Caco-2 (cell line): Measurements from ENCODE around the gene OTOA. TPM values are rescaled to one million over a fixed set of nuclear protein-coding genes. Genes with fewer than 3 reads are reported as not detected.

Source experiments
- BruUV-seq: library from RNA; stranded (reverse); fragments of 400-500 nt; replicated peaks from 2 replicates; lab custom pipeline; 2021; lab: Mats Ljungman, UMichigan
- CTCF ChIA-PET: fragments of 300-600 bp; sonication (Branson Sonifier 250); formaldehyde crosslinking; loops from one replicate; lab custom pipeline; 2022; ENCODE audit warnings: antibody characterized with exemption; lab: Charles Lee
- POLR2A ChIA-PET: fragments of 300-600 bp; sonication (Branson Sonifier 250); formaldehyde crosslinking; loops from one replicate; lab custom pipeline; 2022; ENCODE audit warnings: antibody characterized with exemption; lab: Charles Lee
- DNase-seq, 2 experiments: peaks; one replicate each; pipeline versions ENCODE4 v3.0.0 to v3.0.0-alpha.2; 2020 to 2022
- H3K27me3 ChIP-seq: replicated peaks from 2 replicates; pipeline ENCODE4 v1.6.0; 2011; ENCODE audit warnings: low read length; ENCODE audit not compliant: control insufficient read depth, insufficient read depth
- H3K36me3 ChIP-seq: 2 replicates; pipeline ENCODE4 v1.5.1; 2011; ENCODE audit warnings: low read length; ENCODE audit not compliant: control insufficient read depth, insufficient read depth
- H3K4me1 ChIP-seq: fragments of 250-450 bp; sonication (Bioruptor Pico); 2 replicates; pipeline ENCODE4 v1.5.1; 2020; ENCODE audit warnings: mild to moderate bottlenecking
- H3K4me3 ChIP-seq: 2 replicates; pipeline ENCODE4 v1.5.1; 2011; ENCODE audit warnings: low read depth, mild to moderate bottlenecking, control low read depth, low read length
- H3K9me3 ChIP-seq: fragments of 250-450 bp; sonication (Bioruptor Pico); 2 replicates; pipeline ENCODE4 v1.5.1; 2020; ENCODE audit warnings: mild to moderate bottlenecking, moderate library complexity
- H3K27ac Mint-ChIP-seq: one replicate; pipeline ENCODE4 v1.8.0; 2022; ENCODE audit warnings: mixed read lengths; ENCODE audit not compliant: unreplicated experiment
- H3K27me3 Mint-ChIP-seq: one replicate; pipeline ENCODE4 v1.8.0; 2022; ENCODE audit warnings: mixed read lengths; ENCODE audit not compliant: insufficient read depth, unreplicated experiment
- H3K36me3 Mint-ChIP-seq: one replicate; pipeline ENCODE4 v1.8.0; 2022; ENCODE audit warnings: mild to moderate bottlenecking, mixed read lengths; ENCODE audit not compliant: insufficient read depth, unreplicated experiment
- H3K4me1 Mint-ChIP-seq: one replicate; pipeline ENCODE4 v1.8.0; 2022; ENCODE audit warnings: low read depth, mixed read lengths; ENCODE audit not compliant: unreplicated experiment
- H3K4me3 Mint-ChIP-seq: one replicate; pipeline ENCODE4 v1.8.0; 2022; ENCODE audit warnings: mild to moderate bottlenecking, moderate library complexity, mixed read lengths; ENCODE audit not compliant: unreplicated experiment
- H3K9me3 Mint-ChIP-seq: one replicate; pipeline ENCODE4 v1.8.0; 2022; ENCODE audit warnings: mixed read lengths; ENCODE audit not compliant: unreplicated experiment
- intact Hi-C: fragments of 100-400 bp; cut with micrococcal nuclease; formaldehyde crosslinking; loops from one replicate; pipeline ENCODE4 v1.10.0; 2022; ENCODE audit not compliant: unreplicated experiment
- total RNA-seq: library from RNA; stranded (reverse); gene quantifications from 2 replicates; pipeline ENCODE4 v1.2.3, GENCODE V29; 2022
- TF ChIP-seq, protein P1 (sequence below), 2 experiments: fragments of 200-600 bp in 1 of 2; IDR thresholded peaks; 1 replicate in 1 of 2; 2 replicates in 1 of 2; pipeline versions ENCODE4 v1.5.1 to v1.8.0; 2011 to 2022; ENCODE audit warnings: antibody characterized with exemption in 1 of 2, control low read depth in 1 of 2, inconsistent platforms in 1 of 2, low read depth in 1 of 2, low read length in 1 of 2, mild to moderate bottlenecking in 1 of 2, moderate library complexity in 1 of 2; ENCODE audit not compliant: insufficient read depth in 1 of 2, severe bottlenecking in 1 of 2, unreplicated experiment in 1 of 2

OTOA gene
- total RNA-seq, 1 experiment from 2014 or later = not detected

DNA sequence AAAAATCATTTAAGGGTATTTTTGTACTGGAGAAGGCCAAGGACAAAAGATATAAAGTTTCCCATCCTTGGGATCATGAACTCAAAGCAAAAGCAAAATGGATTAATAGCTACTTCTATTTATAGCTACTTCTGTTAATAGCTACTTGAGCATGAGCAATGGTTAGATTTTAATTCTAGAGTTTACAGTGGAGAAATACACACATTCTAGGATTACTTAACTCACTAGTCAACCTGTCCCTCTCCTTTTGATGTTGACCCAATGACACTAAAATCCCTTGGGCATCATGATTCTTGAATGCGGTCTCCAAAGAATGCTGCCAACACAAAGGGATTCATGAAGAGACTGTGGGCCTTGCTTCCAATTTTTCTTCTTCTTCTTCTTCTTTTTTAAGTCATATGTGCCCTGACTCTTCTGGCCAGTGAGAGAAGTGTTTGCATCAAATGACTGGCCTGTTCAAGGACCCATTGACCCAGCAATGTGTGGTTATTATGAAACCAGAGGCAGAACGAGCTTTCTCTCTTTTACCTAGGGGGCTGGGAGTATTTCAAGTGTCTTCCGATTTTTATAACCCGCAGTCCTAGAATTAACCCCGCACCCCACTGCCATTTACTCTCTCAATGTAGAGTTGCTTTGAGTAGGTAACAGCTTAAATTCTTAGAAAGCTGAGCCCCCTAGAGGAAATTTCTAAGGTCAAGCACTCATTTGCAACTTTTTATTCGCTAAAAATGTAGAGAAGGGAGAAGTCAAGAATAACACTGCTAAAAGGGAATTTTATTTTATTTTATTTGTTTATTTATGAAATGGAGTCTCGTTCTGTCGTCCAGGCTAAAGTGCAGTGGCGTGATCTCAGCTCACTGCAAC, 34.6 kb downstream of the OTOA start:
- POLR2A ChIA-PET = no interaction called here
- BruUV-seq = no TSS peak
- no peaks in the 10 kb centered on the region for H3K4me1 Mint-ChIP-seq

DNA sequence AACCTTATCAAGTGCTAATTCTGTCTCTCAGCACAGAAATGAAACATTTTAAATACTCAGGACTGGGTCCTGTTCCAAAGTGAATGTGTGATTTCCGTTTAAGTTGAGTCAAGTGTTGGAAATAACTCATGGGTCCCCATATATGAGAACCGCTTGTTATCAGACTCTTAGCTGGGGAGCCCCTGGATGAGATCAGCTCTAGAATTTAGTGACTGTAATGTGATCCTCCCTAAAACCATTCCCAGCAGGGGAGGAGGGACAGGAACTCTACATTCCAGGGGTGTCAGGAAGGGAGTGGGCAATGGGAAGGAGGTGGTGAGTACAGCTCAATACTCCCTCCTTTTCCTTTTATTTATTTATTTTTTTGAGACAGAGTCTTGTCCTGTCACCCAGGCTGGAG, 37.5 kb downstream of the OTOA start:
- Histone ChIP-seq H3K36me3 (no peaks in the 10 kb centered on the region), H3K4me3 (no peak overlapping the region), H3K4me1 (no peaks in the 10 kb centered on the region), H3K27me3 (no peaks in the 10 kb centered on the region), H3K9me3 (no peaks in the 10 kb centered on the region)
- POLR2A ChIA-PET = no interaction called here
- H3K27ac Mint-ChIP-seq = no peak overlapping the region
- CTCF ChIA-PET = no interaction called here
- no peaks in the 10 kb centered on the region for H3K9me3 Mint-ChIP-seq
- no peak for DNase-seq
- H3K36me3 Mint-ChIP-seq = no peaks in the 10 kb centered on the region
- no peaks in the 10 kb centered on the region for H3K4me1 Mint-ChIP-seq
- TF ChIP-seq, protein P1, sequence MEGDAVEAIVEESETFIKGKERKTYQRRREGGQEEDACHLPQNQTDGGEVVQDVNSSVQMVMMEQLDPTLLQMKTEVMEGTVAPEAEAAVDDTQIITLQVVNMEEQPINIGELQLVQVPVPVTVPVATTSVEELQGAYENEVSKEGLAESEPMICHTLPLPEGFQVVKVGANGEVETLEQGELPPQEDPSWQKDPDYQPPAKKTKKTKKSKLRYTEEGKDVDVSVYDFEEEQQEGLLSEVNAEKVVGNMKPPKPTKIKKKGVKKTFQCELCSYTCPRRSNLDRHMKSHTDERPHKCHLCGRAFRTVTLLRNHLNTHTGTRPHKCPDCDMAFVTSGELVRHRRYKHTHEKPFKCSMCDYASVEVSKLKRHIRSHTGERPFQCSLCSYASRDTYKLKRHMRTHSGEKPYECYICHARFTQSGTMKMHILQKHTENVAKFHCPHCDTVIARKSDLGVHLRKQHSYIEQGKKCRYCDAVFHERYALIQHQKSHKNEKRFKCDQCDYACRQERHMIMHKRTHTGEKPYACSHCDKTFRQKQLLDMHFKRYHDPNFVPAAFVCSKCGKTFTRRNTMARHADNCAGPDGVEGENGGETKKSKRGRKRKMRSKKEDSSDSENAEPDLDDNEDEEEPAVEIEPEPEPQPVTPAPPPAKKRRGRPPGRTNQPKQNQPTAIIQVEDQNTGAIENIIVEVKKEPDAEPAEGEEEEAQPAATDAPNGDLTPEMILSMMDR (IDR thresholded peaks at IDR 0.05; ENCODE audit: insufficient read depth in 1 of 2, low read depth in 1 of 2, low read length in 1 of 2, severe bottlenecking in 1 of 2, unreplicated experiment in 1 of 2) = no peak
- intact Hi-C loops = no loop called here
- no peak overlapping the region for H3K4me3 Mint-ChIP-seq
- BruUV-seq = no TSS peak
- peaks cover under 1% of the 10 kb centered on the region for H3K27me3 Mint-ChIP-seq

More for the DNA sequence above, 34.6 kb downstream of the OTOA start:
- CTCF ChIA-PET = interaction anchor here (0.7 to 1.8 kb wide), 2 partner anchors 41 to 1997 kb away, joined by 3 to 7 read pairs; no protein-coding TSS in a partner anchor
- Mint-ChIP-seq H3K27ac (no peak overlapping the region), H3K4me3 (no peak overlapping the region), H3K9me3 (no peaks in the 10 kb centered on the region), H3K27me3 (peaks cover 3% of the 10 kb centered on the region), H3K36me3 (no peaks in the 10 kb centered on the region)
- Histone ChIP-seq H3K9me3 (no peaks in the 10 kb centered on the region), H3K4me1 (no peaks in the 10 kb centered on the region), H3K36me3 (no peaks in the 10 kb centered on the region), H3K4me3 (no peak overlapping the region), H3K27me3 (no peaks in the 10 kb centered on the region)
- TF ChIP-seq, protein P1 (IDR thresholded peaks at IDR 0.05; ENCODE audit: insufficient read depth in 1 of 2, low read depth in 1 of 2, low read length in 1 of 2, severe bottlenecking in 1 of 2, unreplicated experiment in 1 of 2) = no peak
- intact Hi-C loops = no loop called here
- no peak for DNase-seq

DNA sequence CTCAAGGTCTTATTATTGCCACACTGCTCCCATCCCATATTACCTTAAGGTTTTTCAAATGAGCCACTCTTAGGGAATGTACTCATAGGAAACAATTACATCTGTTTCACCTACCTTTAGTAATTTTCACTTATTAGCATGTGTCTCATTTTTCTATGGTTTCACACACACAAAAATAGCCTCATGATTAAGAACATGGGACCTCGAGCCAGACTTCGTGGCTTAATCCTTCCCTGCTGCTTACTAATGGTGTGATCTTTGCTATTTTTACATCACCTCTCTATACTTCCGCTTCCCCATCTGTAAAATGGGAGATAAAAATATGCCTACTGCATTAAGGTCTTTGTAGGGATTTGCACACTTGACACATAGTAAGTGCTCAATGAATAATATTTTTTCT, 38.5 kb downstream of the OTOA start:
- H3K27me3 Mint-ChIP-seq = no peaks in the 10 kb centered on the region
- H3K9me3 Mint-ChIP-seq = no peaks in the 10 kb centered on the region
- Histone ChIP-seq H3K36me3 (no peaks in the 10 kb centered on the region), H3K4me3 (no peak overlapping the region), H3K27me3 (no peaks in the 10 kb centered on the region), H3K4me1 (no peaks in the 10 kb centered on the region), H3K9me3 (no peaks in the 10 kb centered on the region)
- DNase-seq = no peak
- ChIA-PET CTCF (no interaction called here), POLR2A (no interaction called here)
- intact Hi-C loops = no loop called here
- H3K4me1 Mint-ChIP-seq = no peaks in the 10 kb centered on the region
- no TSS peak for BruUV-seq
- no peaks in the 10 kb centered on the region for H3K36me3 Mint-ChIP-seq
- H3K27ac Mint-ChIP-seq = no peak overlapping the region
- H3K4me3 Mint-ChIP-seq = no peak overlapping the region
- TF ChIP-seq, protein P1 (IDR thresholded peaks at IDR 0.05; ENCODE audit: insufficient read depth in 1 of 2, low read depth in 1 of 2, low read length in 1 of 2, severe bottlenecking in 1 of 2, unreplicated experiment in 1 of 2) = no peak
